Spleen (tissue), 11 donors: ENCODE measurements around the gene OR14K1. TPM values are rescaled to one million over a fixed set of nuclear protein-coding genes. Genes with fewer than 3 reads are reported as not detected.
"Not testable (repeated sequence)": the region's sequence is repeated elsewhere in the genome, so short reads cannot be mapped to it uniquely, and the experiment has no call there.

Experiments used
- DNase-seq: peaks from one replicate; pipeline ENCODE4 v3.0.0-alpha.2; 2020
- H3K27ac ChIP-seq, 8 donors: fragments of 200-600 bp; sonication (generic) in 7 of 8; 1 replicate in 4 of 8; 2 replicates in 4 of 8; pipeline versions ENCODE4 v1.5.0 to v1.8.0; 2016 to 2021; ENCODE audit warnings: inconsistent platforms in 4 of 8, mild to moderate bottlenecking in 4 of 8, moderate library complexity in 1 of 8
- H3K27me3 ChIP-seq, 7 donors: fragments of 200-600 bp; sonication (generic) in 6 of 7; replicated peaks in 1 of 7; 1 replicate in 4 of 7; 2 replicates in 3 of 7; pipeline versions ENCODE4 v1.5.0 to v1.8.0; 2016 to 2021; ENCODE audit warnings: inconsistent platforms in 3 of 7, mild to moderate bottlenecking in 1 of 7
- H3K36me3 ChIP-seq, 6 donors: fragments of 200-600 bp; sonication (generic) in 5 of 6; 1 replicate in 4 of 6; 2 replicates in 2 of 6; pipeline versions ENCODE4 v1.5.0 to v1.8.0; 2016 to 2021; ENCODE audit warnings: inconsistent platforms in 2 of 6
- H3K4me1 ChIP-seq, 6 donors: fragments of 200-600 bp; sonication (generic) in 5 of 6; 1 replicate in 3 of 6; 2 replicates in 3 of 6; pipeline versions ENCODE4 v1.5.0 to v1.8.0; 2016 to 2021; ENCODE audit warnings: inconsistent platforms in 3 of 6
- H3K4me3 ChIP-seq, 8 donors: fragments of 200-600 bp; sonication (generic) in 7 of 8; 1 replicate in 4 of 8; 2 replicates in 4 of 8; pipeline versions ENCODE4 v1.5.0 to v1.8.0; 2016 to 2021; ENCODE audit warnings: inconsistent platforms in 4 of 8, mild to moderate bottlenecking in 4 of 8, moderate library complexity in 2 of 8
- H3K9me3 ChIP-seq, 8 donors: fragments of 200-600 bp; sonication (generic) in 7 of 8; 1 replicate in 4 of 8; 2 replicates in 4 of 8; pipeline versions ENCODE4 v1.5.0 to v1.8.0; 2016 to 2021; ENCODE audit warnings: inconsistent platforms in 4 of 8
- CTCF ChIP-seq, 11 experiments: fragments of 200-600 bp in 7 of 11; fragments of 450-650 bp in 4 of 11; sonication (generic) in 4 of 11; IDR thresholded peaks in 8 of 11; conservative IDR thresholded peaks in 3 of 11; 1 replicate in 7 of 11; 2 replicates in 4 of 11; pipeline versions ENCODE4 v1.4.0 to v1.8.0; 2016 to 2021; ENCODE audit warnings: antibody characterized with exemption in 11 of 11, inconsistent platforms in 4 of 11, mild to moderate bottlenecking in 1 of 11
- POLR2A ChIP-seq, 3 donors: fragments of 450-650 bp; IDR thresholded peaks; one replicate each; pipeline ENCODE4 v1.5.1; 2017; ENCODE audit warnings: antibody characterized with exemption in 3 of 3, mild to moderate bottlenecking in 1 of 3
- POLR2AphosphoS5 ChIP-seq, 3 donors: sonication (generic); formaldehyde crosslinking; IDR thresholded peaks; one replicate each; pipeline ENCODE4 v1.5.1; 2017; ENCODE audit warnings: antibody characterized with exemption in 3 of 3
- WGBS, 5 donors: extraction: QIAGEN DNeasy Blood & Tissue Kit in 3 of 5; methylation state at CpG; one replicate each; pipeline versions ENCODE4 v1.1.5 to v1.1.7; 2013 to 2018; 5-methylcytosine and 5-hydroxymethylcytosine counted together
- intact Hi-C: fragments of 100-400 bp; cut with DNase I; formaldehyde crosslinking; loops from one replicate; pipeline ENCODE4 v1.15.0; 2023; ENCODE audit warnings: low total_unique reads
- polyA plus RNA-seq, 3 donors: library from polyadenylated mRNA; stranded (reverse); fragments of 200-250 nt; gene quantifications; one replicate each; pipeline ENCODE4 v1.2.1, GENCODE V29; 2013
- total RNA-seq, 7 donors: library from RNA; depleted of rRNA in 3 of 7; stranded (reverse); fragments of >200 nt in 3 of 7; fragmentation: NEBNext Ultra II Directional in 4 of 7; extraction: Animal tissue kit (Norgen Biotek cat#: 25700) in 4 of 7; gene quantifications; one replicate each; pipeline versions ENCODE4 v1.1.0 to v1.2.1, GENCODE V29; 2016 to 2021
- donor health status: healthy with polysubstance abuse.
- donor health status: DM: no; HTN: no; CAD: no; lungs with moderate emphysema.
- donor health status: DM: no; HTN: no; CAD: no.
- donor health status: Bipolar disorder and iron deficiency.
- donor health status: healthy.
- donor health status: DM: no; HTN: no; CAD: no.
- donor health status: DM: yes; HTN: yes; CAD: no.

OR14K1 gene
- total and polyA plus RNA-seq, 10 donors = 0.38 to 0.73 TPM; not detected in 8

GRCh38 chr1:247747616-247748015, 9.2 kb downstream of the OR14K1 start:
- TF ChIP-seq POLR2AphosphoS5 (IDR thresholded peaks at IDR 0.05) (no peak), POLR2A (IDR thresholded peaks at IDR 0.05) (no peak), CTCF (IDR thresholded peaks at IDR 0.05 in 8 of 11, conservative IDR thresholded peaks at IDR 0.05 in 3 of 11) (no peak)
- H3K9me3 ChIP-seq = peaks cover 0 to 41% (median 33%) of the 10 kb centered on the region in 8 donors
- H3K36me3 ChIP-seq = no peaks in the 10 kb centered on the region
- no peaks in the 10 kb centered on the region for H3K4me1 ChIP-seq
- H3K4me3 ChIP-seq = no peak overlapping the region
- no peak overlapping the region for H3K27ac ChIP-seq
- 90 to 95% (median 91%) methylated on average over 7 of the region's 7 CpGs for WGBS, 5 donors
- peaks cover 0 to 4% (median 0%) of the 10 kb centered on the region in 7 donors for H3K27me3 ChIP-seq
- no peak for DNase-seq
- intact Hi-C loops = no loop called here

- Histone ChIP-seq H3K36me3 (no peaks in the 10 kb centered on the region), H3K27ac (no peak within 1 kb of the TSS), H3K4me3 (no peak within 1 kb of the TSS), H3K4me1 (no peaks in the 10 kb centered on the region), H3K9me3 (peaks cover 0 to 41% (median 33%) of the 10 kb centered on the region in 8 donors), H3K27me3 (peaks cover 0 to 3% (median 0%) of the 10 kb centered on the region in 7 donors)
- DNase-seq = no peak
- TF ChIP-seq CTCF (IDR thresholded peaks at IDR 0.05 in 8 of 11, conservative IDR thresholded peaks at IDR 0.05 in 3 of 11) (no peak), POLR2AphosphoS5 (IDR thresholded peaks at IDR 0.05) (no peak), POLR2A (IDR thresholded peaks at IDR 0.05) (no peak)
- 88 to 98% (median 96%) methylated on average over 2 of the region's 2 CpGs for WGBS, 5 donors
- intact Hi-C loops = no loop called here
Observed at GRCh38 chr1:247748041-247748440, 9.6 kb downstream of the OR14K1 start, which contains the start of gene OR14A2. TSS of gene OR14A2 (minus strand) at chr1:247748141.

GRCh38 chr1:247749870-247750269, 11.5 kb downstream of the OR14K1 start:
- Histone ChIP-seq H3K4me3 (no peak overlapping the region), H3K27me3 (no peaks in the 10 kb centered on the region), H3K9me3 (peaks cover 0 to 41% (median 33%) of the 10 kb centered on the region in 8 donors), H3K4me1 (no peaks in the 10 kb centered on the region), H3K27ac (no peak overlapping the region), H3K36me3 (no peaks in the 10 kb centered on the region)
- TF ChIP-seq CTCF (IDR thresholded peaks at IDR 0.05 in 8 of 11, conservative IDR thresholded peaks at IDR 0.05 in 3 of 11) = no peak
- TF ChIP-seq POLR2AphosphoS5 (IDR thresholded peaks at IDR 0.05) = no peak
- TF ChIP-seq POLR2A (IDR thresholded peaks at IDR 0.05) = no peak
- DNase-seq = no peak
- intact Hi-C loops = no loop called here
- WGBS, 5 donors = 87 to 95% (median 92%) methylated on average over 1 of the region's 1 CpG; no CpG with 5 or more reads in 1 of the 5 donors

- H3K4me3 ChIP-seq, H3K27me3 ChIP-seq, intact Hi-C loops, H3K27ac ChIP-seq, H3K36me3 ChIP-seq, H3K4me1 ChIP-seq, DNase-seq: not testable (repeated sequence)
- 92 to 98% (median 94%) methylated on average over 1 of the region's 1 CpG for WGBS, 5 donors
- H3K9me3 ChIP-seq = peaks cover 0 to 35% (median 28%) of the 10 kb centered on the region in 8 donors
Observed at GRCh38 chr1:247754311-247754710, 15.9 kb downstream of the OR14K1 start.

- Histone ChIP-seq H3K9me3 (no peaks in the 10 kb centered on the region), H3K27me3 (no peaks in the 10 kb centered on the region), H3K27ac (no peak within 1 kb of the TSS), H3K4me3 (no peak within 1 kb of the TSS), H3K36me3 (no peaks in the 10 kb centered on the region), H3K4me1 (no peaks in the 10 kb centered on the region)
- 92 to 97% (median 93%) methylated on average over 3 of the region's 3 CpGs for WGBS, 5 donors
- intact Hi-C loops = no loop called here
- DNase-seq = no peak
- TF ChIP-seq CTCF (IDR thresholded peaks at IDR 0.05 in 8 of 11, conservative IDR thresholded peaks at IDR 0.05 in 3 of 11) (no peak), POLR2A (IDR thresholded peaks at IDR 0.05) (no peak), POLR2AphosphoS5 (IDR thresholded peaks at IDR 0.05) (no peak)
Observed at GRCh38 chr1:247760456-247760855, 22.0 kb downstream of the OR14K1 start, which contains the start of gene OR1C1. TSS of gene OR1C1 (minus strand) at chr1:247760556. CDS start at chr1:247758406, 2,150 bp downstream.
